Activated naive CD8-positive, alpha-beta T cell treated with anti-CD3 and anti-CD28 coated beads, Interleukin-2, amount 50 U/mL, for 16 hours (primary cell): Measurements from ENCODE around the gene DEFB108B.
"Not testable (repeated sequence)": the region's sequence is repeated elsewhere in the genome, so short reads cannot be mapped to it uniquely, and the experiment has no call there.

ENCODE experiments used
- DNase-seq: peaks from one replicate; pipeline ENCODE4 v3.0.0-alpha.2; 2020; ENCODE audit warnings: low read depth, low spot score

Gene DEFB108B

DNA sequence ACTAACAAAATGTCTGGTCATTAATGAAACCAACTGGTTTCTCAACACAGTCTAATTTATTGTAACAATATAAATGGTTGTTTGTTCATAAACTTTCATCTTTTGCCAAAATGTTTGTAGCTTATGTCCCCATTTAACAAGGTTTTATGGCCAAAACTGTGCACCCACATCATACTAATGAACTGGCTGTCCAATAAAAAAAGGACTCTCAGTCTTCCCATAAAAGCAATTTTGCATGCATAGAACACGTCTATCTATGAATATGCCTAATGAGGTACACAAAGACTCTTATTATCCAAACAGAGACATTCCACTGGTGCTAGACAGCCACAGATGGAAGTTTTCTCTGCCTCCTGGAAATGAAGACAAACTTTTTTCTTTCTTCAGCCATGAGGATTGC lies at the start of gene DEFB108B:
Gene DEFB108B, plus strand, starts transcription at position 390 of the 400 bp plus-strand sequence. Its CDS starts 0 bp downstream, at position 390.
- not testable (repeated sequence) for DNase-seq

DNA sequence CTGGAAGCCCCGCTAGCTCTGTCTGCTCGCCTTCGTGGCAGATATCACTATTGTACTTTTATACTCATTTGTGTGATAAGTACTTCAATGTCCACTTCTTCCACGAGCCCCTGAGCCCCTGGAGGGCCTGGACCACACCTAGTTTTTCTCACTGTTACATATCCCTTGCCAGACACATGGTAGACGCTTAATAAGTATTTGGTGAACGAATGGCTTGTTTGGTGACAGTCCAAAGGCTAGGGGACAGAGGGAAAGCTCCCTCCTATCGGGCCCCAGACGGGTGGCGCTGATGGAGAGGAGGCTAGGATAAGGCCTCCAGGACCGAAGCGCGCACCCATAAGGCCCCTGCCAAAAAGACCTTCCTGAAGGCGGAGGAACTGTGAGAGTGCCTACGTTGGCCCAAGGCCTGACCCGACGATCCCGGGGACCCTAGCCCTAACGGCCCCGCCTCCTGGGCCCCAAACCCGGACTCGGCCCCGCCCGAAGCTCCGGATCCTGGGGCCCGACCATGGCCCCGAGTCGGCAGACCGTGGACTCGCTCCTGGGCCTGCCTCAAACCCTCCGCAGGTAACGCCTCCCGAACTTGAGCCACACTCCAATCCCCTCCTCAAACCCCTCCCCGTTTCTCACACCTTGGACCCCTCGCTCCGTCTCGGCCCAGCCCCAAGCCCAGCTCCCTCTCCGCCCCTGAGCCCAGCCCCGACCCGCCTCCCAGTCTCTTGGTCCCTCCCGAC lies 46.7 kb upstream of the DEFB108B start:
- DNase-seq: not testable (repeated sequence)

DNA sequence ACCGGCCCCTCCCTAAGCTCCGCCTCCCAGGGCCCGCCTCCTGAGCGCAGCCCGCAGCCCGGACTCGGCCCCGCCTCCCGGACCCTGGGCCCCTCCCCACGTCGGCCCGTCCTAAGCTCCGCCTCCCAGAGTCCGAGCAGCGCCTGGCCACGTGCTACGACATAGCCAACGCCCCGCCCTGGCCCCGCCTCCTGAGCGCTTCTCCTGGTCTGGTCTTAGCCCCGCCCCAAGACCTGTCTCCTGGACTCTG lies 46.2 kb upstream of the DEFB108B start:
- DNase-seq: peak; percentile 98

GRCh38 chr11:71787098-71787823 lies 45.7 kb upstream of the DEFB108B start:
- DNase-seq: peak; percentile 91

DNA sequence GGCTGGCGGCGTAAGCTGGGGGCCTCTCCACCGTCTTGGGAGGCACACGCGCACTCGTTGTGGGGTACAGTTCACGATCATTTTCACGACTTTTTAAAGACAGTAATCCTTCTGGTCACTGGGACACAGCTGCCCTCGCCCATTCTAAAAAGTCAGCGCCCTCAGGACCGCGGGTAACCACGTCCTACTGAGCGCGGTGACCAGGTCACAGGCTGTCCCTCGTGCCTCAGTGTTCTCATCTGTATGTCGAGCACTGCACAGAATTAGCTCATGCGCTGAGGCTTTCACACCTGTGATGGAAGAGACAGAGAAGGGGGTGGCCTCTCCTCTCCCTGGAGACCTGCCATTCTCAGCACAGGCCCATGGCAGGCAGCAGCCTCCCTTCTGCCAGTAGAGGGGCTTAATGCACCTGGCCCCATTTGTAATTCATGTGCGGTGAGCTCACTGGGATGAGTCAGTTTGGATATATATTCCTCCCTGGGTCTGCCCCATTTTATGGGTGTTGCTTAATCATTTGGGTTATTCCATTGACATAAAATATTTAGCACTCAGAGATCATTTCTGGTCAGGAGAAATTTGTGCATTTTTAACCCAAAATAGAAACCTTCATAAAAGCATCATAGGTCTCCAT lies 45.1 kb upstream of the DEFB108B start:
- not testable (repeated sequence) for DNase-seq

GRCh38 chr11:71789444-71790196 lies 43.4 kb upstream of the DEFB108B start:
- DNase-seq: not testable (repeated sequence)

DNA sequence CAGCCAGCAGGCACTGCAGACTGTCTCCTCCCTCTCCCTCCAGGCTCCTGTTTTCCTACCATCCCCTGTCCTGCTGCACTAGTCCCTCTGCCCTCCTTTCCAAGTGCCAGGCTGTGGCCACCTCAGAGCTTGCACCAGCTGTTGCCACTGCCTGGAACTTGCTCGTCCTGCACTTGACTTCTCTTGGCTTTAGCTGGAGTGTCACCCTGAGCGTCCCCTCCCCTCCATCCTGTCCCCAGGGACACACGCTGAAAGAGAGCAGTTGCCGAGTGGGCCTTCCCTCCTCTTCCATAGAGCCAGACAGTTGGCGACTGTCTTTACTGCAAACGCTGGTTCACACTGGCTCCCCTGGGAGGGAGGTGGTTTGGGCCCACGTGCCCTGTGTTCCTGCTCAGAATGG lies 41.9 kb upstream of the DEFB108B start:
- not testable (repeated sequence) for DNase-seq

DNA sequence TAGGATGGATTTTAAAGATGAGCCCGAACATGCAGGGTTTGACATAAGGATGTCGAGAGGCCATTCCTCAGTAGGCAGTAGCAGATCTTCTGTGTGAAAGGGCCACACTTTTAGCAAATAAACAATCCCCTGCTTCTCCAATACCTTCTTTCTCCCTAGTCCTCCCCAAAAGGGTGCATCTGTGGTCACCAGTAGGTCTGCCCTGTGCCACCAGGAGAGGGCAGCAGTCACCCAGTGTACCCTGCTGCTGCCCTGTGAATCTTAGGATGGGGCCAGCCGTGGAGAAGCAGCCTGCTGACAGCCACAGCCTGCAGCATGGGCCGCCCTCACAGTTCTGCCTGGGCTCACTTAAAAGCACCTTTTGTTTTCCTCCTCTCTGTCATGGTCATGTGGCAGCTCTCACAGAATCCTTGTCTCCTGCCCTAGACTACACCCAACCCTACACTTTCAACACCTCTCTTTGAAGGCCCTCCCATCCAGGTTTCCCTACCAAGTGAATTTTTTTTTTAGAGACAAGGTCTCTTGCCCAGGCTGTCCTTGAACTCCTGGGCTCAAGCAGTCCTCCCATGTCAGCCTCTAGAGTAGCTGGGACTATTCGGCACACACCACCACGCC lies 40.3 kb upstream of the DEFB108B start:
- not testable (repeated sequence) for DNase-seq

GRCh38 chr11:71794386-71795040 lies 38.5 kb upstream of the DEFB108B start:
- not testable (repeated sequence) for DNase-seq

GRCh38 chr11:71795236-71795635 lies 37.8 kb upstream of the DEFB108B start:
- DNase-seq: not testable (repeated sequence)

- DNase-seq: not testable (repeated sequence)
These were observed 37.0 kb upstream of the DEFB108B start for GRCh38 chr11:71796016-71796415.

DNA sequence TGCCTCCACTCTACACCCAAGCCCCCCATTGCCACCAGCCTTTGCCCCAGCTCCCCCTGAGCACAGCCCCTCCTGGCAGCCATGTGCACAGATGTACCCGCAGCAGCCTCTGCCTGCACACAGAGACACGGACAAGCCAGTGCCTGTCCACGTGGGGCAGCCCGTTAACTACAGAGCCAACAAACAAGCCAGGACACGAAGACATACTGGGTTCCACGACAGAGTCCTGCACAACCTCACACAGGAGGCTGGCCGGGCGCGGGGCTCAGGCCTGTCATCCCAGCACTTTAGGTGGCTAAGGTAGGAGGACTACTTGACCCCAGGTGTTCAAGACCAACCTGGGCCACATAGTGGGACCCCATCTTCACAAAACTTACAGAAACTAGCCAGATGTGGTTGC lies 36.2 kb upstream of the DEFB108B start:
- DNase-seq: not testable (repeated sequence)

DNA sequence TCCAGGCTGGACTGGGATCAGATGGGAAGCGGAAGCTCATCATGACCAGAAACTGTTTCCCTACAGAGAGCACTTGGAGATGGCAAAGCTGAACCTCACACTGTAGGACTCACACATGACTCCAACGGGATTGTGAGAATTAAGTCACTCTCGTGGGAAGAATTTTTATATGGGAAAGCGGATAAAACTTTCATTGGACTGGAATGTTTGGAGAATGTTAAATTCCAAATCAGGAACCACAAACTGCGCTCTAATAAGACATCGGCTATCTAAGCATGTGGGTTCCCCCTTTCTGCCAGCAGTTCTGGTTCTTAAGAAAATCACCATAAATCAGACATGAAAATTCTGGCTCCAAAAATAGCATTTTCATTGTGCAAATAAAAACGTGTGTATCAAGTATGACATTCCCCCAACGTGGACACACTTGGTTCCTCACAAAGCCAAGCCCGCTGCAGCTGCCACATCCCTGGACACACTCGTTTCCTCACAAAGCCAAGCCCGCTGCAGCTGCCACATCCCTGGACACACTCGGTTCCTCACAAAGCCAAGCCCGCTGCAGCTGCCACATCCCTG lies 33.4 kb upstream of the DEFB108B start:
- DNase-seq: not testable (repeated sequence)

DNA sequence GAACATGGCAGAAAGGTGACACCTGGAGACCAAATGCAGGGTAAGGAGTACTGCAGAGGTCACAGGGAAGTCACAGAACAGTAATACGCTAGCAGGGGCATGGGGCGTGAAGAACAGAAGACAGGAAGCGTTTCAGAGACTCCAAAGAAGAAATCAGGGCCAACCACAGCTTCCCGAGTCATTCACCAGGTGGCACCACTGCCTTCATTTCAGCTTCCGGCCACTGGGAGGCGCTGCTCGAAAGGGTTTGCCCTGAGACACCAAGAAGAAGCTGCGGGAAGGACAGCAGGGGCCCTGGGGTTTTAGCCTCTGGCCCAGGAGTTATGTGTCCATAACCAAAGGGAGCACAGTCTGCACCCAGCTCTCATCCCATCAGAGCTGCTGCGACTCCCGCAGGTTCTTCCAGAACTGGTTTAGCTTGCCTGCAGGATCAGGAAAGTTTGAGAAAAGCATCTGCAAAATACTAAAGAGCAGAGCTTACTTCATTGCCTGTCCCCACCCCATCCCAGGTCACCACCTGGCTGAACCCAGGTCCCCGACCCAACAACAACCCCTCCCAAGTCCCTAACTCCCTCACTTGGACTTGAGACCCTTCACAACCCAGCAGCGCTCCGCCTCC lies 32.6 kb upstream of the DEFB108B start:
- DNase-seq: peak; percentile 50

- not testable (repeated sequence) for DNase-seq
These were observed 32.0 kb upstream of the DEFB108B start for GRCh38 chr11:71801026-71801425.

DNA sequence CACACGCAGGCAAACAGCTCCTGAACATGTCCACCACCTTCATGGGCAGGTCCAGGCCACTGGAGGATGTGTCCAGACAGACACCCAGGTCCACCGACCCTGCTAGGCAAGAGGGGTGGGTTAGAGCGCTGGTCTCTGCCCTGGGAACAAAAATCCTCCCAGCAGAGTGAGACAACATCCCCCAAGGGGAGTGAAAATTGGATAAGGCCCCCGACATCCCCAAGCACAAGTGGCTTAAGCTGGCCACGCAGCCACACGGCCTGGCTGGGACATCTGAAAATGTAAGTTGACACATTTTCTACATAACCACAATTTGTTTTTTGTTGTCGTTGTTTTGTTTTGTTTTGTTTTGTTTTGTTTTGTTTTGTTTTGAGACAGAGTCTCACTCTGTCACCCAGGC lies 30.1 kb upstream of the DEFB108B start:
- DNase-seq: not testable (repeated sequence)

GRCh38 chr11:71804158-71804947 lies 28.6 kb upstream of the DEFB108B start:
- not testable (repeated sequence) for DNase-seq

GRCh38 chr11:71812529-71812928 lies 20.5 kb upstream of the DEFB108B start:
- DNase-seq: not testable (repeated sequence)
